Neural cell (in vitro differentiated cells): ENCODE data around the gene DIDO1.
A peak's percentile ranks its signal among the peaks of the same experiment; 100 is the strongest.

ENCODE experiments used
- POLR2AphosphoS5 ChIP-seq: IDR thresholded peaks from 2 replicates; pipeline ENCODE4 v1.6.1; 2012
- TF ChIP-seq, protein P1 (sequence below): fragments of 450-650 bp; IDR thresholded peaks from 2 replicates; pipeline ENCODE4 v1.5.1; 2014; ENCODE audit warnings: antibody characterized with exemption, mild to moderate bottlenecking, moderate library complexity; ENCODE audit not compliant: poor library complexity, severe bottlenecking

DNA sequence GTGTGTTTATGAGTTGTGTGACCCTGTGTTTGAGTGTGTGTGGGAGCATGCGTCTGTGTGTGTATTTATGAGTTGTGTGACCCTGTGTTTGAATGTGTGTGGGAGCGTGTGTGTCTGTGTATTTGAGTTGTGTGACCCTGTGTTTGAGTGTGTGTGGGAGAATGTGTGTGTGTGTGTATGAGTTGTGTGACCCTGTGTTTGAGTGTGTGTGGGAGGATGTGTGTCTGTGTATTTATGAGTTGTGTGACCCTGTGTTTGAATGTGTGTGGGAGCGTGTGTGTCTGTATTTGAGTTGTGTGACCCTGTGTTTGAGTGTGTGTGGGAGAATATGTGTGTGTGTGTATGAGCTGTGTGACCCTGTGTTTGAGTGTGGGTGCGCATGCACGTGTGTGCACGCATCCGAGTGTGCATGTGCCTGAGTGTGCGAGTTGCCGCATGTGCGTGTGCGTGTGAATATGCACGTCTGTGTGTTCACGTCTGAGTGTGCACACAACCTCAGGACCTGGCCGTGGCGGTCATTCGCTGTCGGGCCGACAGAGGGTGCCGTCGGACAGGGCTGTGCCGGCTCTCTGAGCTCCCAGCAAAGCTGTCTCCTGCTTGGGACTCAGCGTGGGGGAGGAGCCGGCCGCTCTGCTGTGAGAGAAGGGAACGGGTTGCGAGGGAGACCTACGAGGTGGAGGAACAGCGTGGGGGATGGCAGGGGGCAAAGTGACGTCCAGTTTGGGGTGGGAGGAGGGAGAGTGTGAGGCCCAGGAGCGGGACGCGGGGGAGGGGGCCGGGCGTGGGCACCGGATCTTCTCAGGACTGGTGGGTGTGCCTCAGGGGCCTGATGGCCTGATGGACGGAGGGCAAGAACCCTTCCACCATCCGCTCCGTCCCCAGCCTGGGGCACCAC is 45.9 kb upstream of the DIDO1 start:
- TF ChIP-seq, protein P1, sequence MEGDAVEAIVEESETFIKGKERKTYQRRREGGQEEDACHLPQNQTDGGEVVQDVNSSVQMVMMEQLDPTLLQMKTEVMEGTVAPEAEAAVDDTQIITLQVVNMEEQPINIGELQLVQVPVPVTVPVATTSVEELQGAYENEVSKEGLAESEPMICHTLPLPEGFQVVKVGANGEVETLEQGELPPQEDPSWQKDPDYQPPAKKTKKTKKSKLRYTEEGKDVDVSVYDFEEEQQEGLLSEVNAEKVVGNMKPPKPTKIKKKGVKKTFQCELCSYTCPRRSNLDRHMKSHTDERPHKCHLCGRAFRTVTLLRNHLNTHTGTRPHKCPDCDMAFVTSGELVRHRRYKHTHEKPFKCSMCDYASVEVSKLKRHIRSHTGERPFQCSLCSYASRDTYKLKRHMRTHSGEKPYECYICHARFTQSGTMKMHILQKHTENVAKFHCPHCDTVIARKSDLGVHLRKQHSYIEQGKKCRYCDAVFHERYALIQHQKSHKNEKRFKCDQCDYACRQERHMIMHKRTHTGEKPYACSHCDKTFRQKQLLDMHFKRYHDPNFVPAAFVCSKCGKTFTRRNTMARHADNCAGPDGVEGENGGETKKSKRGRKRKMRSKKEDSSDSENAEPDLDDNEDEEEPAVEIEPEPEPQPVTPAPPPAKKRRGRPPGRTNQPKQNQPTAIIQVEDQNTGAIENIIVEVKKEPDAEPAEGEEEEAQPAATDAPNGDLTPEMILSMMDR = peak; percentile 97
- TF ChIP-seq POLR2AphosphoS5 = peak; percentile 27
